ENCODE measurements around the gene DGKE. TPM values are rescaled to one million over a fixed set of nuclear protein-coding genes. Genes with fewer than 3 reads are reported as not detected.

DGKE gene
- total and polyA plus RNA-seq, 7 donors: 0.38 to 3.2 (median 0.76) TPM

- DNase-seq: no peak
- no peak overlapping the region for H3K4me3 ChIP-seq
- no peaks in the 10 kb centered on the region for H3K9me3 ChIP-seq
- H3K27ac ChIP-seq: no peak overlapping the region
- no peaks in the 10 kb centered on the region for H3K36me3 ChIP-seq (ENCODE audit: insufficient read depth in 1 of 2, low read depth in 1 of 2)
- no peaks in the 10 kb centered on the region for H3K27me3 ChIP-seq (ENCODE audit: insufficient read depth in 3 of 3, low read length in 2 of 3)
- H3K4me1 ChIP-seq: peaks cover 4% of the 10 kb centered on the region
- TF ChIP-seq, protein P1, sequence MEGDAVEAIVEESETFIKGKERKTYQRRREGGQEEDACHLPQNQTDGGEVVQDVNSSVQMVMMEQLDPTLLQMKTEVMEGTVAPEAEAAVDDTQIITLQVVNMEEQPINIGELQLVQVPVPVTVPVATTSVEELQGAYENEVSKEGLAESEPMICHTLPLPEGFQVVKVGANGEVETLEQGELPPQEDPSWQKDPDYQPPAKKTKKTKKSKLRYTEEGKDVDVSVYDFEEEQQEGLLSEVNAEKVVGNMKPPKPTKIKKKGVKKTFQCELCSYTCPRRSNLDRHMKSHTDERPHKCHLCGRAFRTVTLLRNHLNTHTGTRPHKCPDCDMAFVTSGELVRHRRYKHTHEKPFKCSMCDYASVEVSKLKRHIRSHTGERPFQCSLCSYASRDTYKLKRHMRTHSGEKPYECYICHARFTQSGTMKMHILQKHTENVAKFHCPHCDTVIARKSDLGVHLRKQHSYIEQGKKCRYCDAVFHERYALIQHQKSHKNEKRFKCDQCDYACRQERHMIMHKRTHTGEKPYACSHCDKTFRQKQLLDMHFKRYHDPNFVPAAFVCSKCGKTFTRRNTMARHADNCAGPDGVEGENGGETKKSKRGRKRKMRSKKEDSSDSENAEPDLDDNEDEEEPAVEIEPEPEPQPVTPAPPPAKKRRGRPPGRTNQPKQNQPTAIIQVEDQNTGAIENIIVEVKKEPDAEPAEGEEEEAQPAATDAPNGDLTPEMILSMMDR (IDR thresholded peaks at IDR 0.05): no peak
- 56 to 66% (median 58%) methylated on average over 5 of the region's 5 CpGs for WGBS, 3 donors
- intact Hi-C loops (cut with DNase I): no loop called here
- no peak for ATAC-seq
These were observed 11.2 kb upstream of the DGKE start for GRCh38 chr17:56822725-56823124.

GRCh38 chr17:56823848-56824247 lies 10.1 kb upstream of the DGKE start:
- 90 to 94% (median 91%) methylated on average over 2 of the region's 2 CpGs for WGBS, 3 donors
- H3K4me3 ChIP-seq: no peak overlapping the region
- peaks cover 4% of the 10 kb centered on the region for H3K4me1 ChIP-seq
- no peaks in the 10 kb centered on the region for H3K27me3 ChIP-seq (ENCODE audit: insufficient read depth in 3 of 3, low read length in 2 of 3)
- H3K9me3 ChIP-seq: no peaks in the 10 kb centered on the region
- no peak for ATAC-seq
- intact Hi-C loops (cut with DNase I): no loop called here
- no peak for DNase-seq
- H3K27ac ChIP-seq: no peak overlapping the region
- TF ChIP-seq, protein P1 (IDR thresholded peaks at IDR 0.05): no peak
- no peaks in the 10 kb centered on the region for H3K36me3 ChIP-seq (ENCODE audit: insufficient read depth in 1 of 2, low read depth in 1 of 2)

GRCh38 chr17:56824503-56824902 lies 9.4 kb upstream of the DGKE start:
- Histone ChIP-seq H3K27ac (no peak overlapping the region), H3K9me3 (no peaks in the 10 kb centered on the region), H3K4me1 (peaks cover 4% of the 10 kb centered on the region), H3K36me3 (ENCODE audit: insufficient read depth in 1 of 2, low read depth in 1 of 2) (no peaks in the 10 kb centered on the region), H3K27me3 (ENCODE audit: insufficient read depth in 3 of 3, low read length in 2 of 3) (no peaks in the 10 kb centered on the region), H3K4me3 (no peak overlapping the region)
- intact Hi-C loops (cut with DNase I): no loop called here
- ATAC-seq: no peak
- DNase-seq: no peak
- TF ChIP-seq, protein P1 (IDR thresholded peaks at IDR 0.05): no peak
- WGBS, 3 donors: 89 to 96% (median 95%) methylated on average over 1 of the region's 1 CpG

- ATAC-seq: no peak
- Histone ChIP-seq H3K9me3 (no peaks in the 10 kb centered on the region), H3K4me1 (no peaks in the 10 kb centered on the region), H3K27ac (no peak overlapping the region), H3K4me3 (no peak overlapping the region), H3K36me3 (ENCODE audit: insufficient read depth in 1 of 2, low read depth in 1 of 2) (no peaks in the 10 kb centered on the region), H3K27me3 (ENCODE audit: insufficient read depth in 3 of 3, low read length in 2 of 3) (peaks cover 0 to 3% (median under 1%) of the 10 kb centered on the region in 3 donors)
- 96 to 98% (median 97%) methylated on average over 4 of the region's 4 CpGs for WGBS, 3 donors
- no peak for DNase-seq
- TF ChIP-seq, protein P1 (IDR thresholded peaks at IDR 0.05): no peak
- intact Hi-C loops (cut with DNase I): no loop called here
These were observed 7.1 kb upstream of the DGKE start for GRCh38 chr17:56826611-56827414.
